GM21723 (cell line): ENCODE results near the gene SF3A2.

Source experiments
- ATAC-seq: cut with Tn5 transposase; IDR thresholded peaks from one replicate; pipeline ENCODE4 v1.9.1; 2021; ENCODE audit warnings: mild to moderate bottlenecking, moderate library complexity; ENCODE audit not compliant: unreplicated experiment

The SF3A2 gene

DNA sequence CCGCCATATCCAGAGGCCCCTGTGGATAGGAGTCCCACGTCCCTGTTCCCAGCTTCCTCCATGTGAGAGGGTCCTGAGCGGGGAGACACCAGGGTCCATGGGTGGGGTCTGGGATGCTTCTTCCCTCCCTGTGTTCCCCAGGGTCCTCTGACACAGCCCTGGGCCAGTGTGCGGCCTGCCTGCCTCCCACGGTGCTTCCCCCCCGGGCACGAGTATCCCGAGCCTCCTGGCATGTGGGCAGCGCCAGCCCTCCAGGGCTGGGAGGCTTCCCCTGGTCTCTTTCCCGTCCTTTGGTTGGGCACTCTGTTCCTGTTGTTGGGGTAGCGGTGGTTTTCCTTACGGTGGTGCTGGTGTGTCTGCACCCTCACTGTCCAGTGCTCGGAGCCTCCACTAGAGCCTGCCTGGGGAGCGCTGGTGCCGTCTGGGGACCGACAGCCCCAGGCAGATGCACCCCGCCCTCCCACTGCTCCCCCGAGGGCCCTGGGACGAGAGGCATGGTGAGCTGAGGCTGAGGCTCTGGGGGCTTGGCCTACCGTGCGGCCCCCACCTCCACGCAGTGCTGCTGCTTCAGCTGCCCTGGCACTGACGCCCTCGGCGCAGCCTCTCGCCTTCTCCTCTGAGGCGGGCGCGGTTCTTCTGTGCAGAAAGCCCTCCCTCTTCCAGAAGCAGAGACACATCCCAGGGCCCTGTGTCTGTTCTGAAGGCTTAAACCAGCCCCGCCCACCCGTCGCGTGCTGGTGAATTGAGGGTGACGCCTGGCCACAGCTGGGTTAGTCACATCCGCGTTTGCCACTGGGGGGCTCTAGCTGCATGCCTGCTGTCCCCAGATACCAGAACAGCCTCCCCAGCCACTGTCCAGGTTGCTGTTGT lies 28.4 kb upstream of the SF3A2 start:
- no peak for ATAC-seq

DNA sequence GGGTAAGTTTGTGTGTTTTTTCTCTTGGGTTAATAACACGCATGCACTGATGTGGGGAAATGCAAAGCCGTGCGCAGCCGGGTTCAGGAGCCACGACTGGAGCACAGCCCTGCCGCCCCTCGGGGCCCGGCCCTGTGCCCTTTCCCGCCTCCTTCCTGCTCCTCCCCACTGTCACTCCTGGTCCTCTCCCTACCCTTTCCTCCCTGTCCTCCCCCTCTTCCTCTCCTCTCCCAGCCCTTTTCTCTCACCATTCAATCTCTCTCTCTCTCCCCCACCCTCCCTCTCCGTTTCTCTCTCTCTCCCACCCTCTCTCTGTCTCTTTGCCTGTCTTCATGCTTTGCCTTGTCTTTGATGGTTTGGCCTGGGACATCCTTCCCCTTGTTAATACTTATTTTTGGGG lies 27.6 kb upstream of the SF3A2 start:
- no peak for ATAC-seq

GRCh38 chr19:2209408-2209807 lies 27.2 kb upstream of the SF3A2 start:
- ATAC-seq = no peak

- ATAC-seq = no peak
Measured at GRCh38 chr19:2210206-2210605, 26.4 kb upstream of the SF3A2 start.

- no peak for ATAC-seq
Measured at GRCh38 chr19:2210987-2211740, 25.5 kb upstream of the SF3A2 start.

DNA sequence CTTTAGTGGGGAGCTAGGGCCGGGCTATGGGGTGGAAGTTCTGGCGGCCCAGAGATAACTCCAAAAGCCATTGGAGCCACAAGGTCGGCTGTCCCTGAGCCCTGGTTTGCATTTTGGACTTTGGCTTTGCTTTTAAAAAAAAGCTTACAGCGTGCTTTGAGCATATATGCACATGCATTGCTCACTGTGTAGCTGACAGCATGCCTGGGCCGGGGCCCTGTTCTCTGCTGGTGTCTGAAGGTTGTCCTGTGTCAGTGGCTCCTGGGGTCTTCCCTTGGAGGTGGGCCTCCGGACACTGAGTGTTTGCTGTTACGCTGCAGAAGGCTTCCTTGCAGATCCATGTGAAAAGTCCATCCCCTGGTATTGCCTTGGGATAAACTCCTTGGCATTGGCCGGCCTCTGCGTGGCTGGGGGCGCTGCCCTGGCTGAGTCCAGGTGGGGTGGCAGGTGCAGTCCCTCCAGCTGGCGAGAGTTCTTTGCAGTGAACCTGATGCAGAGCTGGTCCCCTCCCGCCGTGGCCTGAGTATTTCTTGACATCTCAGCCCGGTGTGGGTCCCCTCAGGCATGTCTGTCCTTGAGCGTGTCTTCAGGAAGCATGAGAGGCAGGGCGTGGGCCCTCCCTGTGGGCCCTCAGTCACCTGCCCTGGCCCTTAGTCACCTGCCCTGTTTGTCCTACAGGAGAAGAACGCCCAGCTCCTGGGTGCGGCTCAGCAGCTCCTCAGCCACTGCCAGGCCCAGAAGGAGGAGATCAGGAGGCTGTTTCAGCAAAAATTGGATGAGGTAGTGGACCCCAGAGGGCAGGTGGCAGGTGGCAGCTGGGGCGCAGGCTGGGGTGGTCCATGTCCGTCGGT lies 23.5 kb upstream of the SF3A2 start:
- ATAC-seq = no peak

- ATAC-seq = no peak
Measured at GRCh38 chr19:2213799-2214198, 22.8 kb upstream of the SF3A2 start.

DNA sequence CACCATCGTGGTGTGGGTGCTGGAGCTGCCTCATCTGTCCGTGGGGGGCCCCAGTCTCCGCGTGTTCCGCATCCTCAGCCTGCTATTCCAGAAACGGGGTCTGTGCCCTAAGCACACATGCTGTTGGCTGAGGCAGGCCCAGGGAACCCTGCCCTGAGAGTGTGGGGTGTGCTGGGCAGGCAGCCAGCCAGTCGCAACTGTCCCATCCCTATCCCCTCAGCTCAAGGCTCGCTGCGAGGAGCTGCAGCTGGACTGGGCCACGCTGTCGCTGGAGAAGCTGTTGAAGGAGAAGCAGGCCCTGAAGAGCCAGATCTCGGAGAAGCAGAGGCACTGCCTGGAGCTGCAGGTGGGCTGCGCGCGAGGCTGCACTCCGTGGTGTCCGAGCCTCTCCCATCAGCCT lies 22.4 kb upstream of the SF3A2 start:
- no peak for ATAC-seq

- no peak for ATAC-seq
Measured at GRCh38 chr19:2215281-2215751, 21.3 kb upstream of the SF3A2 start.

DNA sequence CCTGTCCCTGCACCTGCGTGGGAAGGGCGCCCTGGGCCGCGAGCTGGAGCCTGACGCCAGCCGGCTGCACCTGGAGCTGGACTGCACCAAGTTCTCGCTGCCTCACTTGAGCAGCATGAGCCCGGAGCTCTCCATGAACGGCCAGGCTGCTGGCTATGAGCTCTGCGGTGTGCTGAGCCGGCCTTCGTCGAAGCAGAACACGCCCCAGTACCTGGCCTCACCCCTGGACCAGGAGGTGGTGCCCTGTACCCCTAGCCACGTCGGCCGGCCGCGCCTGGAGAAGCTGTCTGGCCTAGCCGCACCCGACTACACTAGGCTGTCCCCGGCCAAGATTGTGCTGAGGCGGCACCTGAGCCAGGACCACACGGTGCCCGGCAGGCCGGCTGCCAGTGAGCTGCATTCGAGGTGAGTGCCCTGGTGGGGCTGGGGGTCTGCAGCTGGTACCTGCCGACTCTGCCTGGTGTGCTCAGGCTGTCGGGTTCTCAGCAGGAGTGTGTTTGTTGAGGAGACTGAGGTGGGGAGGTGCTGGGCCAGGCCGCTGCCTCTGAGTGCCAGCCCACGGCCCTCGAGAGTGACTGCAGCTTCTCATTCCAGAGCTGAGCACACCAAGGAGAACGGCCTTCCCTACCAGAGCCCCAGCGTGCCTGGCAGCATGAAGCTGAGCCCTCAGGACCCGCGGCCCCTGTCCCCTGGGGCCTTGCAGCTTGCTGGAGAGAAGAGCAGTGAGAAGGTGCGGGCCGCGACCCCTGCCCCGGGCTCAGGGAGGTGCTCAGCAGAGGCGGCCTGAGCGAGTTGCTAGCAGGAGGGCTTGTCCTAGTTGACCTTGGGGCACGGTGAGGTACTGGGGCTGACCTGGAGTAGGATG lies 20.0 kb upstream of the SF3A2 start:
- ATAC-seq = no peak

- no peak for ATAC-seq
Measured at GRCh38 chr19:2217591-2217990, 19.0 kb upstream of the SF3A2 start.

DNA sequence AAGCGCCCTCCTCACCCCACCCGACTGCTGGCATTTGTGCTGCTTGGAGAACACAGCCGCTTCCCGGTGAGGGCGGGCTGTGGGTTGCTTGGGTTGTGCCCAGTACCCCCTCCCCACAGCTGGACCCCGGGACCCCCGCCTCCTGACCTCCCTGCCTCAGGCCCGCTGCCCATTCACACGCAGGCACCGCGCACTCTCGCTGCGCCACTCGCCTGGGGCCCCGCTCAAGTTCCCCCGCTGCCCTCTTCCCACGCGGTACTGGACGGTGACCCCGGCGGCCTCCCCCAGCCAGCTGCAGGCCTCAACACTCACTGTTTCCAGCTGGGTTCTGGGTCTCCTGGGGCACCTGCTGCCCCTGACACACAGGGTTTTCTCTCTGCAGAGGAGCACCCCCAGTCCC lies 16.9 kb upstream of the SF3A2 start:
- no peak for ATAC-seq

- ATAC-seq = no peak
Measured at GRCh38 chr19:2221250-2221831, 15.3 kb upstream of the SF3A2 start.

GRCh38 chr19:2221918-2222317 lies 14.7 kb upstream of the SF3A2 start:
- no peak for ATAC-seq

- no peak for ATAC-seq
Measured at GRCh38 chr19:2223391-2223790, 13.2 kb upstream of the SF3A2 start.

DNA sequence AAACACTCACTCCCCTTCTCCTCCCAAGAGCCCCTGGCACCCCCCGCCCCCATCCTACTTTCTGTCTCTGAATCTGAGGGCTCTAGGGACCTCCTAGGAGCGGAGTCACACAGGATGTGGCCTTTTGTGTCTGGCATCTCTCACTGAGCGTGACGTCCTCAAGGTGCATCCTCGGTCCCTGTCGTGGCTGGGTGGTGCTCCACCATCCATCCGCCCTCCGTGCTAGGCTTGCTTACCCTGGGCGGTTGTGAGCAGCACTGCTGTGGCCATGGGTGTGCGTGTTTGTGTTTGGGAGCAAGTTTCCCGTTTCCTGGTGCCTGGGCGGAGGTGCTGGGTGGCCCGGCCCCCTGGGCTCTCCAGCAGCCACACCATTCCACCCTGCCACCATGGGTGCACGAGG lies 12.7 kb upstream of the SF3A2 start:
- peak; percentile 39 for ATAC-seq

DNA sequence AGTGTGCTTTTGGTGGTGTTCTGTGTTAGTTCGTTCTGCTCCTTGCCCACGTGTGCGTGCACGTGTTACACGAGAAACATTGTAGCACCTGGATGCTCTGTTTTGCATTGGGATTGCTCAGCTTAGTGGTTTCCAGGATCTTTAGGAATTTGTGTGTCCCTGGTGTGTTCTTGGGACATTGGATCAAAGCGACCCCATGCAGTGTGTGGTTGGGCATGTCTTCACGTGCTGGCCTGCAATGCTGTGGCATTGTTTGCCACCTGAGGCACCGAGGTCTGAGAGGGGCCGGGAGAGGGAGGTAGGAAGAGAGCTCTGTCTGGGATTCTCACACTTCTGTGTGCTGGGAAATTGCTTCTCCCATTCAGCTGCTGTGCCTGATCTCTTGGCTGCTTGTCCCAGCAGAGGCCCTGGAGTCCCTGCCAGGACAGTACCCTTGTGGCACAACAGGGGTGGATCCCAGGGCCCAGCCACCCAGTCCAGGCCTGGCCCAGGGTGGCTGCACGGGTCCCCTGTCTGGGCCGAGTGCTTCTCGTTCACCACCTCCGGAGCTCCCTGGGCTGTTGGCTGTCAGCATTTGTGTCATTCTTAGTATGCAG lies 11.8 kb upstream of the SF3A2 start:
- ATAC-seq = no peak

DNA sequence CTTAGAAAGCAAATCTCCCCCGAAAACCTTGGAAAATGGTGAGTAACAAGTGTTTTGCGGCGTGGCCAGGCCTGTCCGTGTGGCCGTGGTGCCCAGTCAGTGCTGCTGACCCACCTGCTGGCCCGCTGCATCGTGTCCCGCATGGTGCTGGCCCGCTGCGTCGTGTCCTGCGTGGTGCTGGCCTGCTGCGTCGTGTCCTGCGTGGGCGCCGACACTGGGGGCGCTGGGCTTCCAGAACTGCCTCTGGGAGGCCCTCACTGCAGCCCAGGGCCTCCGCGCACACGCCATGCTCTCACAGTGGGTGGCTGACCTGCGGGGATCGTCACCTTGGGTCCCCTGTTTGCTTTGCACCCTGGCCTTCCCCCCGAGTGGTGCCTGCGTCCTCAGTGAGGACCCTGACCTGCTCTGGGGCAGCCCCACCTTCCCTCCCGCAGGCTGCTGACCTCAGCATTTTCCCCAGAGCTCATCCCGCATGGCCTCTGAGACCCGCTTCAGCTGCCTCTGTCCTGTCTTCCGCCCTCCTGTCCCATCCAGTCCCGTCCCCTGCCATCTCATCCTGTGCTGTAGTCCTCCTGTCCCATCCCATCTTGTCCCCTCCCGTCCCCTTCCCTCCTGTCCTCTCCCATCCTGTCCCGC lies 11.1 kb upstream of the SF3A2 start:
- ATAC-seq = no peak
